Right kidney (tissue), 9 donors: ENCODE data around the gene PSTK.

Source experiments
- DNase-seq: peaks from one replicate; pipeline ENCODE4 v3.0.0-alpha.2; 2016
- long read RNA-seq, 8 donors: transcript quantifications; one replicate each; lab custom pipeline, GENCODE V29; 2026

Gene PSTK, protein sequence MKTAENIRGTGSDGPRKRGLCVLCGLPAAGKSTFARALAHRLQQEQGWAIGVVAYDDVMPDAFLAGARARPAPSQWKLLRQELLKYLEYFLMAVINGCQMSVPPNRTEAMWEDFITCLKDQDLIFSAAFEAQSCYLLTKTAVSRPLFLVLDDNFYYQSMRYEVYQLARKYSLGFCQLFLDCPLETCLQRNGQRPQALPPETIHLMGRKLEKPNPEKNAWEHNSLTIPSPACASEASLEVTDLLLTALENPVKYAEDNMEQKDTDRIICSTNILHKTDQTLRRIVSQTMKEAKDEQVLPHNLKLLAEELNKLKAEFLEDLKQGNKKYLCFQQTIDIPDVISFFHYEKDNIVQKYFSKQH
- long read RNA-seq, donor 1, partial matches to known transcripts: 0 of 9 reads
- long read RNA-seq, donor 1, other reads (novel, unspliced or antisense): 5 of 9 reads
- long read RNA-seq, donor 2, partial matches to known transcripts: 0 of 2 reads
- long read RNA-seq, donor 2, other reads (novel, unspliced or antisense): 0 of 2 reads
- long read RNA-seq, donor 3, partial matches to known transcripts: 0 of 7 reads
- long read RNA-seq, donor 3, other reads (novel, unspliced or antisense): 5 of 7 reads
- long read RNA-seq, donor 4, partial matches to known transcripts: 0 of 4 reads
- long read RNA-seq, donor 4, other reads (novel, unspliced or antisense): 0 of 4 reads
- long read RNA-seq, donor 5, partial matches to known transcripts: 0 of 4 reads
- long read RNA-seq, donor 5, other reads (novel, unspliced or antisense): 0 of 4 reads
- long read RNA-seq, donor 6, partial matches to known transcripts: 0 of 1 reads
- long read RNA-seq, donor 6, other reads (novel, unspliced or antisense): 0 of 1 reads
- long read RNA-seq, donor 7, transcript PSTK-203 (6 exons, 1,098 nt): major isoform, 6 of 8 reads
- long read RNA-seq, donor 7, partial matches to known transcripts: 0 of 8 reads
- long read RNA-seq, donor 7, other reads (novel, unspliced or antisense): 0 of 8 reads
- long read RNA-seq, donor 8, partial matches to known transcripts: 10 of 11 reads
- long read RNA-seq, donor 8, other reads (novel, unspliced or antisense): 0 of 11 reads

DNA sequence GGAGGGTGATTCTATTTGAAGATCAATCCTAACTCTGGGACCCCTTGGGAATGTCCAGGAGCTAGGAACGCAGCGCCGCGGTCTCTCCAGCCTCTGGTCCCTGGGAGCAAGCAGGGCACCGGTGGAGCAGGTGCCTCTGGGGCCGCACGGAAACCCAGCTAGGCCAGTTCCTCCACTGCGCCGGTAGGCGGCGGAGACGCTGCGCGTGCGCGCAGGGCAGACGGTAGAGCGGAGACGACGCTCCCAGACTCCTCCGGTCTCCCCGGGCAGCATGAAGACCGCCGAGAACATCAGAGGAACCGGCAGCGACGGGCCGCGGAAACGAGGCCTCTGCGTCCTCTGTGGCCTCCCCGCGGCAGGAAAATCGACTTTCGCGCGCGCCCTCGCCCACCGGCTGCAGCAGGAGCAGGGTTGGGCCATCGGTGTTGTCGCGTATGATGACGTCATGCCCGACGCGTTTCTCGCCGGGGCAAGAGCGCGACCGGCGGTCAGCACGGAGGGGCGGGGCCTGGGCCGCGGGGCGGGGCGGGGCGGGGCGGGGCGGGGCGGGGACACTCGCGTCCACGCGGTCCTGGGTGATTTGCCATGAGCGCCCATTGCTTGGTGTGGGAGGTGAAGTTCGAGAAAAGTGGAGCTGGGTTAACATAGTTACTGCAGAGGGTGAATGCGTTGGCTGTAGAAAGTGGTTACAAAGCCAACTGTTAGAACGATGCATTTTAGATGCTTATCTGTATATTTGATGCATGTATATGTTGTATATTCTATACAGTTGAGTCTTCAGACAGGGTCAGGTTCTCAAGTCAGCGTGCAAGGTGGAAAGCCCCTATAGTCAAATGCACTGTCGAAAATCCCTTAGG, at the start of gene PSTK:
Gene PSTK (plus strand): TSS at position 193 of the 857 bp plus-strand sequence. CDS start 79 bp downstream, at position 272.
- DNase-seq: peak; percentile 100

GRCh38 chr10:122931088-122931906, 48.9 kb upstream of the PSTK start:
- DNase-seq: no peak

DNA sequence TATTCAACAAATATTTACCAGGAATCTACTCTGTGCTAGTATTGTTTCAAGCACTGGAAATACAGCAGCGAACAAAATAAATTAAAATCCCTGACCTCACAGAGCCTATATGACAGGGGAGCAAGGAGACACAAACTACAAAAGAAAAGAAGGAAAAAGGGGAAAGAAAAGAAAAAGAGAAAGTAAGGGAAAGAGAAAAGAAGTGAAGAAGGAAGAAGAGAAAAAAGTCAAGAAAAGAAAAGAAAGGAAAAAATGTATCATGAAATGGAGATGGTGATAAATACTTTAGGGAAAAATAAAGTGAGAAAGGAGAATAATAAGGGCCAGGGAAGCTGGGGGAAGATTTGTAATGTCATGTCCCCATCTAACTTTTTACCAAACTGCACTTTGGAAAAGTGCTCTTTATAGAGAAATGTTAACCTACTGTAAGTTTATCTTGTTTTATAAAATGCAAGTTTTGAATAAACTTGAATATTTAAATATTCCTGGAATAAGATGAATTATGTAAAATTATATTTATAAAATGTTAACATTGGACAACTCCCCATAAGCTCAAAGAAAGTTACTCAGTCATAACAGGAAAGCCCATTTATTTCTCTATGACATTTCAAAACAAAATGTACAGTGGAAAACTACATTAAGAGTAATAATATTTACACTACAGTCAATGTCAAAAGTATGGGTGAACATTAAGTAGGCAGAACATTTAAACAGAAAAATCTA, 40.9 kb upstream of the PSTK start:
- no peak for DNase-seq

DNA sequence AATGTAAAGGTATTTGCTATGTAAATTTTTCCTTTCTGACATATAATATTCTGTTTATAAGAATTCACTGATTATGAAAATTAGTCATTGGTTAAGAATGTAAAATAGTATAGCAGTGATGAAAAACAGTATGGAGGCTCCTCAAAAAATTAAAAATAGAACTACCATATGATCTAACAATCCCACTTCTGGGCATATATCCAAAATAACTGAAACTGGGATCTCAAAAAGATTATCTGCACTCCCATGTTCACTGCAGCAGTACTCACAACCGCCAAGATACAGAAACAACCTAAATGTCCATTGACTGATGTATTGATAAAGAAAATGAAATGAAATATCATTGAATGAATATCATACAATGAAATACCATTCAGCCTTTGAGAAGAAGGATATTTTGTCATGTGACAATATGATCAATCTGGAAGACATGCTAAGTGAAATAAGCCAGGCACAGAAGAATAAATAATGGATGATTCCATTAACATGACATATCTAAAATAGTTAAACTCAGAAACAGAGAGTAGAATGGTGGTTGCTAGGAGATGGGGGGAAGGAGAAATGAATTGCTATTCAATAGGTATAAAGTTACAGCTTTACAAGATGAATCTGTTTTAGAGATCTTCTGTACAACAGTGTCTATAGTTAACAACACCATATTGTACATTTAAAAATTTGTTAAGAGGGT, 40.2 kb upstream of the PSTK start:
- DNase-seq: no peak

DNA sequence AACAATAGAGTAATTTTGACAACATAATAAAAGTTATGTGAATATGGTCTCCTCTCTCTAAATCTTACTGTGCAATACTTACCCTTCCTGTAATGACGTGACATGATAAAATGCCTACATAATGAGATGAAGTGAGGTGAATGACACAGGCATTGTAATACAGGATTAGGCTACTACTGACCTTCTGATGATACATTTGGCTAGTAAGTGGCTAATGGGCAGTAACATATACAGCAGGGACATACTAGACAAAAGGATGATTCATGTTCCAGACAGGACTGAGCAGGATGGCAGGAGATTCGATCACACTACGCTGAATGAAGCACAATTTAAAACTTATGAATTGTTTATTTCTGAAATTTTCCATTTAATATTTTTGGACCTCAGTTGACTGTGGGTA, 30.9 kb upstream of the PSTK start:
- DNase-seq: no peak

GRCh38 chr10:122953902-122954730, 26.1 kb upstream of the PSTK start, which contains the start of gene C10orf88:
Gene C10orf88, minus strand, starts transcription at chr10:122954227. Its CDS starts 49 bp downstream, at chr10:122954178.
- peak; percentile 91 for DNase-seq

DNA sequence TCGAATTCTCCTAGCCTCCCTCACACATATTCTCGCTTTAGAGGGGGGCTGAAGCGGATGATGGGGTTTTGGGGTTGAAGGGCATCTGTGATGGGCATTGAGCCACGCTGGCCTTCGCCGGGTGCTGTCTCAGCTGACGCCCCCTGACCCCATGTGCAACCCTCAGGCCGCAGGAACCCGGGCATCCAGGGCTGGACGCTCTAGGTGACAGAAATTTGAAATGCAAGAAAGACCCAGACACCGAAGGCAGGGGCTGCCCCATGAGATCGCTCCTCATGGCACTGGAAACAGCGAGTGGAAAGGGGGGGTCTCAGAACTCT, 25.5 kb upstream of the PSTK start:
- no peak for DNase-seq

GRCh38 chr10:122955892-122956291, 24.3 kb upstream of the PSTK start:
- no peak for DNase-seq

DNA sequence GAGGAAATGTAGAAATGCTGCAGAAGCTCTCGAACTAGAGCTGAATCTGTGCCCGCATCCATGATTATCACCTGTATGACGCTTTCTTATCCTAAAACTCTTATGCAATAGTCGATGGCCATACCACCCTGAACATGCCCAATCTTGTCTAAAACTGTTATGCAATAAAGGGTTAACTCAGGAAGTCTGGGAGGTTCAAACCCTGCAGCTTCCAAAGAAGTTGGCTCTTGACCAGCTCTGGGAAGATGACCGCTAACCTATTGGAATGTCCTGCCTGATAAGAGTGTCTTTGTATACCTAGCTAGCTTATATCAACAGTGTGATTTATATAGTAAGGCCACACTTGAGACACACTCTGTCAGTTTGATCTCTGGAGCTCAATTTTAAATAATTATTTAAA, 22.7 kb upstream of the PSTK start:
- DNase-seq: no peak

DNA sequence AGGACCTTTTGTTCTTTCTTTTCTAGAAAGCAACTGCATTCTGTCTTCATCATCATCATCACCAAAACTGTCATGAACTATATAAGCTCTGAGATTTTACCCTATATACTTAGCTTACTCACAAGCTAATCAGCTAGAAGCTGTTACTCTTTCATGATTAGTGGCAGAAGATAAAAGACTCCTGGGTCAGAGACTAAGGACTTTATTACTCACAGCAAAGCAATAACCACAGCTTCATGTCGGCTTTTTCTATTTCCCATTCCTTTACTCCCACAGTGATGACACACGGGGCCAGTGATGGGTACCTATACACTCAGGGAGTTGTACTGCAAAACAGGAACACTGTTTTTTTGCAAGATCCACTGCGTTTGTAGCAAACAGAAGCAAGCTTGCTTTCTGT, 17.8 kb upstream of the PSTK start:
- DNase-seq: no peak

DNA sequence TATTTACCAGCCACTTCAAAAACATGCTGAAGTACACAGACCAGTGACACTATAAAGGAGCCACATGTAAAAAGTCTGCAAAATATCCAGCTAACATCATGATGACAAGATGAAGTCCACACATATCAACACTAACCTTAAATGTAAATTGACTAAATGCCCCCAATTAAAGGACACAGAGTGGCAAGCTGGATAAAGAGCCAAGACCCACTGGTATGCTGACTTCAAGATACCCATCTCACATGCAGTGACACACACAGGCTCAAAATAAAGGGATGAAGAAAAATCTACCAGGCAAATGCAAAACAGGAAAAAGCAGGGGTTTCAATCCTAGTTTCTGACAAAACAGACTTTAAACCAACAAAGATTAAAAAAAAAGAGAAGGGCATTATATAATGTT, 13.3 kb upstream of the PSTK start:
- DNase-seq: no peak

GRCh38 chr10:122968698-122969097, 11.5 kb upstream of the PSTK start:
- DNase-seq: no peak

DNA sequence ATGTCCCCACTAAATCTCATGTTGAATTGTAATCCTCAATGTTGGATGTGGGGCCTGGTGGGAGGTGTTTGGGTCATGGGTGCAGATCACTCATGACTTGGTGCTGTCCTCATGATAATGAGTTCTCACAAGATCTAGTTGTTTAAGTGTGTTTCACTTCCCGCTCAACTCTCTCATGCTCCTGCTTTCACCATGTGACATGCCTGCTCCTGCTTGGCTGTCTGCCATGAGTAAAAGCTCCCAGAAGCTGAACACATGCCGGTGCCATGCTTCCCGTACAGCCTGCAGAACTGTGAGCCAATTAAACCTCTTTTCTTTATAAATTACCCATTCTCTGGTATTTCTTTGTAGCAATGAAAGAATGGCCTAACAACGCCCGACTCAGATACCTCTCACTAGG, 6.2 kb upstream of the PSTK start:
- DNase-seq: no peak

- DNase-seq: no peak
Observed at GRCh38 chr10:122974543-122975064, 5.6 kb upstream of the PSTK start.

DNA sequence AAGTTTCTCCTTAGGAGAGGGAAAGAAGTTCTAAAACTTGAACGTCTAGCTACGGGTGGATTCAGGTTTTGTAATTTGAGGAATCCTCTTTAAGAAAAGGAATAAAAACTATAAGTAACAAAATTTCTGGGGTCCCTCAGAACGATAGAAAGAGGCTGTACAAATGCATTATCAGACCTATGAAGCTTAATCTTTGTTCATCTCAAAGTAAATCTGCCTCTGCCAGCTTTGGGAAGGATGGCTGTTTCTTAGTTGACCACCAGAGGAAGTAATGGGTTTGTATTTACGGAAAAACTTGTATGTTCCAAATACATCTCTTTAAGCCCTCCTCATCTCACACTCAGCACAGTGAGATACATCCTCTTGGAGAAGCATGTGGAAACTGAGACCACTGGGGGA, 864 bp downstream of the PSTK start:
- no peak for DNase-seq

DNA sequence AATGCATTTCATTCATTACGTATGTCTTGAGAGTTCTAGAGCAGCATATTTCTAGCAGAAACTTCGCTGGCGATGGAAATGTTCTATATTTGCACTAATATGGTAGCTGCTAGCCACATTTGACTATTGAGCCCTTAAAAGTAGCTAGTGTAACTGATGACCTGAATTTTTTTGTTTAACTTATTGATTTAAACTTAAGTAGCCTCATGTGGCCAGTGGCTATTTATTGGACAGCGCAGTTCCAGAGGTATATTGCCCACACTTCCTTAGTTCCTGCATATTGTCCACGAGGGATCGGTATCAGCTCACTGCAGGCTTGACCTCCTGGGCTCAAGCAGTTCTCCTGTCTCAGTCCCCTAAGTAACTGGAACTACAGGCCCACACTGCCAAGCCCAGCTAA, 3.7 kb downstream of the PSTK start:
- no peak for DNase-seq

DNA sequence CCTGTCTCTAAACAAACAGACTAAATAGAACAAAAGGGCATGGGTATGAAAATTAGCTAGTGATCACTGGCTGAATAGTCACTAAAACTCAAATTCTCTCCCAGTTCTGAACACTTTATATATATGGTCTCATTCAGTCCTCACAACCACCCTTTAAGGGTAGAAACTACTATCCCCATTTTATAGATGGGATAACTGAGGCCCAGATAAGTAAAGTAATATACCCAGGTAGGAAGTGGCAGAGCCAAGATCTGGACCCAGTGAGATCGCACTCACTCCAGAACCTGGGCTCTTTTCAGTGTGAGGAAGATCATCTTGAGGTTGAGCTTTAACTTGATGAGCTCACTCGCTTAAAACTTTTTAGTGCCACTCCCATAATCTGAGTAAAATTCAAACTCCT, 4.5 kb downstream of the PSTK start:
- no peak for DNase-seq

DNA sequence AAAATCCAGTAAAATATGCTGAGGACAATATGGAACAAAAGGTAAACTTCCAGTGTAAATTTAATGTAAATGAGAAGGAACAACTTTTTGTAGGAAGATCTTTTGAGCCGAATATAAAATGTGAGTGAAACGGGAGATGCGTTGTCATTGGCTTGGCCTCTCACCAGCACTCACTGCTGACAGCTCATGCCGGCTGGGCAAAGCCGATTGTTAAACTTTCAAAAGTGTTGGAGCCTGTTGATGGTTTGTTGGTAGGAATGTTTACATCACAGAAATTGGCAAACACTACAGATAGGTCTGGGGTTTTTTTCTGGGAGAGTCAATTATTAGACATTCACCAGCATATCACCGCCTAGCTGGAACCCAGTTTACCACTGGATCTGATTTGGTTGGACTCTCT, 6.1 kb downstream of the PSTK start:
- DNase-seq: no peak

DNA sequence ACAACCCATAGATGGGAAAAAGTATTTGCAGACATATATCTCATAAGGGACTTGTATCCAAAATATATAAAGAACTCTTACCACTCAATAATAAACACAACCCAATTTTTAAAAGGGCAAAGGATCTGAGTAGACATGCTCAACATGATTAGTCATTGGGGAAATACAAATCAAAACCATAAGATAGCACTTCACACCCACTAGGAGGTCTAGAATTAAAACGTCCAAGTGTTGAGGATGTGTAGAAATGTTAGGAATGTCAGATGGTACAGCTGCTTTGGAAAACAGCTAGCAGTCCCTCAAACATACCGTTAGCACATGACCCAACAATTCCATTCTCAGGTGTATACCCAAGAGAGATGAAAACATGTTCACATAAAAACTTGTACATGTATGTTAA, 8.3 kb downstream of the PSTK start:
- DNase-seq: no peak
